Right atrium auricular region (tissue), 2 donors: ENCODE results near the gene SUCLG2. TPM values are rescaled to one million over a fixed set of nuclear protein-coding genes. Genes with fewer than 3 reads are reported as not detected.

Experiments used
- DNase-seq: peaks from one replicate; pipeline ENCODE4 v3.0.0-alpha.2; 2019; ENCODE audit warnings: low spot score
- H3K27ac ChIP-seq, 2 donors: fragments of 200-600 bp; sonication (generic); 1 replicate in 1 of 2; 2 replicates in 1 of 2; pipeline ENCODE4 v1.5.1; 2016 to 2019
- H3K27me3 ChIP-seq, 2 donors: fragments of 200-600 bp; sonication (generic); one replicate each; pipeline versions ENCODE4 v1.5.1 to v1.6.0; 2017 to 2019
- H3K36me3 ChIP-seq: fragments of 200-600 bp; sonication (generic); one replicate; pipeline ENCODE4 v1.5.1; 2016
- H3K4me1 ChIP-seq, 2 donors: fragments of 200-600 bp; sonication (generic); one replicate each; pipeline versions ENCODE4 v1.5.1 to v1.6.0; 2017 to 2019
- H3K4me3 ChIP-seq, 2 donors: fragments of 200-600 bp; sonication (generic); 1 replicate in 1 of 2; 2 replicates in 1 of 2; pipeline ENCODE4 v1.5.1; 2017 to 2019; ENCODE audit warnings: mild to moderate bottlenecking in 1 of 2, moderate library complexity in 1 of 2
- H3K9me3 ChIP-seq, 2 donors: fragments of 200-600 bp; sonication (generic); one replicate each; pipeline ENCODE4 v1.5.1; 2019
- total RNA-seq, 2 donors: library from RNA; depleted of rRNA; stranded (reverse); fragments of >200 nt; gene quantifications; one replicate each; pipeline ENCODE4 v1.1.0, GENCODE V29; 2016
- TF ChIP-seq, protein P1 (sequence below), 2 donors: fragments of 200-600 bp; sonication (generic); IDR thresholded peaks; one replicate each; pipeline ENCODE4 v1.5.1; 2019; ENCODE audit warnings: antibody characterized with exemption in 2 of 2

The SUCLG2 gene
- total RNA-seq, 2 donors from 2014 or later, result 39.0 to 81.5 TPM

DNA sequence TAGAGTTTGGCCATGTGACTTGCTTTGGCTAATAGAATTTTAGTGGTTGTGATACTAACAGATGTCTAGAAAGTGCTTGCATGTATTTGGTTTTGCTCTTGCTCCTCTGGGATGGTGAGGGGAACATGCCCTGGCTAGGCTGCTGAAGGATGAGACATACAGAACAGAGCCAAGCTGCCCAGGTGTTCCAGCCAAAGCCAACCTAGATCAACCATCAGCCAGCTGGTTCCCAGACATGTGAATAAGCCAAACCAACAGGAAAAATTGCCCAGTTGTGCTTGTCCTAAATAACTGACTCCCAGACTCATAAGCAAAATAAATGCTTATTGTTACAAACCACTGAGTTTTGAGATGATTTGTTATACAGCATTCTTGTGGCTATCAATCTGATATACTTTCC is 292.6 kb downstream of the SUCLG2 start:
- Histone ChIP-seq H3K4me3 (no peak overlapping the region), H3K36me3 (no peaks in the 10 kb centered on the region), H3K27ac (no peak overlapping the region), H3K9me3 (no peaks in the 10 kb centered on the region), H3K4me1 (no peaks in the 10 kb centered on the region), H3K27me3 (no peaks in the 10 kb centered on the region)
- TF ChIP-seq, protein P1, sequence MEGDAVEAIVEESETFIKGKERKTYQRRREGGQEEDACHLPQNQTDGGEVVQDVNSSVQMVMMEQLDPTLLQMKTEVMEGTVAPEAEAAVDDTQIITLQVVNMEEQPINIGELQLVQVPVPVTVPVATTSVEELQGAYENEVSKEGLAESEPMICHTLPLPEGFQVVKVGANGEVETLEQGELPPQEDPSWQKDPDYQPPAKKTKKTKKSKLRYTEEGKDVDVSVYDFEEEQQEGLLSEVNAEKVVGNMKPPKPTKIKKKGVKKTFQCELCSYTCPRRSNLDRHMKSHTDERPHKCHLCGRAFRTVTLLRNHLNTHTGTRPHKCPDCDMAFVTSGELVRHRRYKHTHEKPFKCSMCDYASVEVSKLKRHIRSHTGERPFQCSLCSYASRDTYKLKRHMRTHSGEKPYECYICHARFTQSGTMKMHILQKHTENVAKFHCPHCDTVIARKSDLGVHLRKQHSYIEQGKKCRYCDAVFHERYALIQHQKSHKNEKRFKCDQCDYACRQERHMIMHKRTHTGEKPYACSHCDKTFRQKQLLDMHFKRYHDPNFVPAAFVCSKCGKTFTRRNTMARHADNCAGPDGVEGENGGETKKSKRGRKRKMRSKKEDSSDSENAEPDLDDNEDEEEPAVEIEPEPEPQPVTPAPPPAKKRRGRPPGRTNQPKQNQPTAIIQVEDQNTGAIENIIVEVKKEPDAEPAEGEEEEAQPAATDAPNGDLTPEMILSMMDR (IDR thresholded peaks at IDR 0.05), result no peak
- no peak for DNase-seq

DNA sequence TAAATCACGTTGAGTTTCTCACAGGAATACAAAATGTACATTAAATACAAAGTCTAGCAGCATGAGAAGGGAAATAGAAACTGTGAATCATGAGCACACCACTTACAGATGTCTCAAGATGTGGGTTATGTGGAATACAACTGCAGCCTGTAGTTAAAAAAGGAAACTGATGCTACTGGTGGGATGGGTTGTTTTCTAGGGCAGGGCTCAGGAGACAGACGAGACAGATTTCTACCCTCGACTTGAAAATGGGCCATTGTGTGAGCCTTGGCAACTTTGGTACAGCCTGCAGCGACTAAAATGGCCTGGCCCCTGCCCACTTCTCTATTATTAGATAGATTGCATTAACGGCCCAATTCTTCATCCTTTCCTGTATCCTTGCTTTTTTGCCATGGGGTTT is 293.1 kb downstream of the SUCLG2 start:
- no peaks in the 10 kb centered on the region for H3K36me3 ChIP-seq
- no peak overlapping the region for H3K27ac ChIP-seq
- no peaks in the 10 kb centered on the region for H3K9me3 ChIP-seq
- H3K4me3 ChIP-seq, result no peak overlapping the region
- no peaks in the 10 kb centered on the region for H3K4me1 ChIP-seq
- H3K27me3 ChIP-seq, result no peaks in the 10 kb centered on the region
- DNase-seq, result no peak
- TF ChIP-seq, protein P1 (IDR thresholded peaks at IDR 0.05), result no peak

DNA sequence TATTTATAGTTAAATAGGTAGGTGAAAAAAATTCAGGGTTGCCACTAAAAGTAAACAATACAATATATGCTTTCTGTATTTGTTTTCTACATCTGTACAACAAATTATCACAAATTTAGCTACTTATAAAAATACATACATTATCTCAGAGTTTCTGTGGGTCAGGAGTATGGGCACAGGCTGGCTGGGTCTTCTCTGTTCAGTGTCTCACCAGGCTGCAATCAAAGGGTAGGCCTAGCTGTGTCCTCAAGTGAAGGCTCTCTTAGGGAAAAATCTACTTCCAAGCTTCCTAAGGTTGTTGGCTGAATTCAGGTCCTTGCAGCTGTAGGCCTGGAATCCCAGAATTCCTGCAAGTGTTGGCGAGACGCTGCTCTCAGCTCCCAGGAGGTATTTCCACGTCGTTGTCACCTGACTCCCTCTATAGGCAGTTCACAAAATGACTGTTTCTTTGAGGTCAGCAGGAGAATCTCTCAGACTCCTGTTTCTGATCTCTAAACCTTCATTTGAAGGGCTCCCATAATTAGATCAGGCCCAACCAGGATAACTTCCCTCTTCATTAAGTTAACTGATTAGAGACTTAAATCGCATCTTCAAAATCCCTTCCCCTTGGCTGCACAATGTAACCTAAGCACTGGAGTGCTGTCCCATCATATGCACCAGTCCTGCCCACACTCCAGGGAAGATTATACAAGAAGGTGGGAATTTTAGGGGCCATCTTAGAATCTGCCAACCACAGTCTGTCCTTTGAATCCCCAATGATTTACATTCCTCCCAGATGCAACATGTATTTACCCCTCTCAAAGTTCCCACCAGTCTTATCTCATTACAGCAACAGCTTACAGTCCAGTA is 296.6 kb downstream of the SUCLG2 start:
- no peak overlapping the region for H3K4me3 ChIP-seq
- DNase-seq, result no peak
- no peaks in the 10 kb centered on the region for H3K36me3 ChIP-seq
- H3K9me3 ChIP-seq, result no peaks in the 10 kb centered on the region
- no peak overlapping the region for H3K27ac ChIP-seq
- H3K4me1 ChIP-seq, result no peaks in the 10 kb centered on the region
- H3K27me3 ChIP-seq, result no peaks in the 10 kb centered on the region
- TF ChIP-seq, protein P1 (IDR thresholded peaks at IDR 0.05), result no peak

DNA sequence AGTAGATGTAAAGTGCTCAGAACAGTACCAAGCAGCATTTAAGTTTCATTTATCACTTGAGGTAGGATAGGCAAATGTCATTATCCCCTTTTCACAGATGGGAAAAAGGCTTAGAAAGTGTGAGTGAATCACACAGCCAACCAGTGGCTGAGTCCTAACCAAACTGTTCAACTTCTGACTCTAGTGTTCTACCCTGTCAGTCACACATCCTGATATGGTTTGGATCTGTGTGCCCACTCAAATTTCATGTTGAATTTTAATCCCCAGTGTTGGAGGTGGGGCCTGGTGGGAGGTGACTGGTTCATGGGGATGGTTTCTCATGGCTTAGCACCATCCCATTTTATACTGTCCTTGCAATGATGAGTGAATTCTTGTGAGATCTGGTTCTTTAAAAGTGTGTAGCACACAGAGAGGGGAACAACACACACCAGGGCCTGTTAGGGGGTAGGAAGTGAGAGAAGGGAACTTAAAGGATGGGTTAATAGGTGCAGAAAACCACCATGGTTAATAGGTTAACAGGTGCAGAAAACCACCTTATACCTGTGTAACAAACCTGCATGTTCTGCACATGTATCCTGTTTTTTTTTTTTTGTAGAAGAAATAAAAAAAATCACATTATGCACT is 304.7 kb downstream of the SUCLG2 start:
- H3K4me3 ChIP-seq, result no peak overlapping the region
- H3K36me3 ChIP-seq, result no peaks in the 10 kb centered on the region
- peaks cover 0 to 9% of the 10 kb centered on the region in 2 donors for H3K9me3 ChIP-seq
- DNase-seq, result no peak
- H3K27ac ChIP-seq, result no peak overlapping the region
- TF ChIP-seq, protein P1 (IDR thresholded peaks at IDR 0.05), result no peak
- no peaks in the 10 kb centered on the region for H3K4me1 ChIP-seq
- H3K27me3 ChIP-seq, result no peaks in the 10 kb centered on the region

DNA sequence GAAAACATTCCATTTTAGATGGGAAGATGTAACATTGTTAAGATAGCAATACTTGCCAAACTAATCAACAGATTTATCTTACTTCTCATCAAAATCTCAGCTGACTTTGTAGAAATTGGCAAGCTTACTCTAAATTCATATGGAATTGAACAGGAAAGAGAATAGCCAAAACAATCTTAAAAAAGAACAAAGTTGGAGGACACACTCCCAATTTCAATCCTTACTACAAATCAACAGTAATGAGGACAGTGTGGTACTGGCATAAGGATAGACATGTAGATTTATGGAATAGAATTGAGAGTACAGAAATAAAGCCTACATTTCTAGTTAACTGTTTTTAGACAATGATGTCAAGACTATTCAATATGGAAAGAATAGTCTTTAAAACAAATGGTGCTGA is 308.3 kb downstream of the SUCLG2 start:
- DNase-seq, result no peak
- Histone ChIP-seq H3K4me3 (no peak overlapping the region), H3K27me3 (no peaks in the 10 kb centered on the region), H3K9me3 (peaks cover 0 to 15% of the 10 kb centered on the region in 2 donors), H3K27ac (no peak overlapping the region), H3K4me1 (no peaks in the 10 kb centered on the region), H3K36me3 (no peaks in the 10 kb centered on the region)
- TF ChIP-seq, protein P1 (IDR thresholded peaks at IDR 0.05), result no peak
